NCI-H1417 treated with DMSO at 0.1 percent for 48 hours (cell line): ENCODE measurements around the gene PRR19.
"Not testable (repeated sequence)": the region's sequence is repeated elsewhere in the genome, so short reads cannot be mapped to it uniquely, and the experiment has no call there.

Source experiments
- DNase-seq: peaks from one replicate; lab custom pipeline; 2025; lab: John Stamatoyannopoulos, UW

PRR19 gene, protein sequence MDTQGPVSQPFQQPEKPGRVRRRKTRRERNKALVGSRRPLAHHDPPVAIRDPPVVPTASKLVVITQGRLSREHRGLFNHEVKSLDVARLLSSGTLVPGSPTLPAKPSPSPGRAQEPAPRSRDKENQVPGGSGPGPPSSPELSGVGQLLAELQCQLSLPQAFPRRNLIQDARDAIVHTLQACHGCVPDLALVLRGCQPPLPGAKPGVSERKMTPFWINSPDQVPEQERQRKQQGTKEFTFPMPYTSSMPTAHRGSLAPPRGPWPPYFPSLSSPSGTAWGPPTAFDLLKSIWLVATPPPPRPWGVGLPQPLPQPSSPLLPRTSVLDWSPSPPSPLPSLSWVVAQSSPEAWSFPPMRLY

GRCh38 chr19:42301646-42302203 is at the start of gene PRR19:
PRR19 (plus strand) TSS chr19:42302132; CDS start chr19:42309585, 7,453 bp downstream.
- no peak for DNase-seq

DNA sequence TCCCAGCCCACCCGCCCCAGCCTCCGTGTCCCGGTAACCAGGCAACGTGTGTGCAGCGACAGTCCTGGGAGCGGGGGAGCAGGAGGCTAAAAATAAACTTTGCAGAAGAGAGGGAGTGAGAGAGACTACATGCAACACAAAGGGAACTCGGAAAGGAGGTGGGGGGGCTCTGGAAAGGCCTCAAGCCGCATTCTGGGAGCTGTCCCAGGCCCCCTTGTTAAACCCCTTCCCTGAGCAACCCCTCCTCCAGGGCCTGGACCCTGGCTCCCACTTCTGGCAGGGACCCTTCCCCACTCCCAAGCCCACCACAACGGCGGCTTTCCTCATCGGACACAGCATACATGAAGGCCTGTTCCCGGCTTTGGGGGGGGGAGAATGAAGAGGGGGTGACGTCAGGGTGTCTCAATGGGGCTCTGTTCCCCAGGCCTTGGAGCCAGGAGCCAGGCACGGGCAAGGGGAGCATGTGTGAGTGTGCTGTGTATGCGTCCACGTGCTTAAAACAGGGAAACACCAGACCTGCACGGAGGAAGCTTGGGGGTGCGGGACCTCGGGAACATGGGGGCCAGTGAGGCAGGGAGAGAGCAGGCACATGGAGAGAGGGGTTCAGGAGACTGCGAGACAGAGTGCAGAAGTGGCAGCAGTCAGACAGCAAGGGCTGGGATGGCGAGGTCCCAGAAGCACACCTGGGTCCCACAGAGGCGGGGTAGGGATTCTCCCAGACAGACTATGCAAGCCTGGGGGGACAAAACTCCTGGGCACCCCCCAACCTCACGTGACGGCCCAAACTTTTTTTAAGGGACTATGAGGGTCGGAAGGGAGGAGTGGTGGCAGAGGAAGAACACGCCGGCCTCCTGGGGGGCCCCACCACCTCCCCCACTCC is 49.3 kb upstream of the PRR19 start:
- DNase-seq: no peak

DNA sequence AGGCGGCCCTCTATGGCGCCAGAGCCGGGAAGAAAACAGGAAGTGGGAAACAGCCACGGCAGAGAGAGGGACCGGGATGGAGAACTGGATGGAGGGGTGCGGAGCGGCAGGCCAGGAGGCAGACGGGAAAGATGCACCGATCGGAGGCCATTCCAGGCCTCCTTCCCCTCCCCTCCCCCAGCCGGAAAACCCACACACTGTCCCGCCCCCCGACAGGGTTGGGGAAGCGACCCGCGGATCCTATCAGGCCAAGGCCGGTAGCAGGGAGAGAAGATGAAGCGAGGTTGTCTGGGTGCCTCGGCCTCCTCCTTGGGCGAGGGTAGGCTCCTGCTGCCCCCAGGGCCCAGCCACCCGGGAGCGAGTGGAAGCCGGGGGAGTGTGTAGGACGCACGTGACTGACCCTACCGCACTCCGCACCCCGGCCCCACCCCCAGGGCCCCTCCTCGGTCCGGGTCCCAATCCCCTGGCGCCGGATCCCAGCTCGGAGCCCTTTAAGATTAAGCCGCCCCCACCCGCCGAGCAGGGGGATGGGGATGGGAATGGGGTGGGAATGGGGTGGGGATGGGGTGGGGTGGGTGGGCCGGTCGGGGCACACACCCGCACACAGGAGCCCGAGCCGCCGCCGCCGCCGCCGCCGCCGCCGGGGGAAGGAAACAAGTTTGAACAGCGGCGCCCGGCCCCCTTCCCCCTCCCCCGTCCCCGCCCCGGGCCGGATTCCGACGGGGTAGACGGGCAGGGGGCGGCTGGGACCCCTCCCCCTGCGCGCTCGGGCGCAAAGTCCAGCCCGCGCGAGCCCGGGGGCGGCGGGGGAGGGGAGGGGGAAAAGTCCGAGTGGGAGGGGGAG is 48.5 kb upstream of the PRR19 start:
- DNase-seq: no peak

DNA sequence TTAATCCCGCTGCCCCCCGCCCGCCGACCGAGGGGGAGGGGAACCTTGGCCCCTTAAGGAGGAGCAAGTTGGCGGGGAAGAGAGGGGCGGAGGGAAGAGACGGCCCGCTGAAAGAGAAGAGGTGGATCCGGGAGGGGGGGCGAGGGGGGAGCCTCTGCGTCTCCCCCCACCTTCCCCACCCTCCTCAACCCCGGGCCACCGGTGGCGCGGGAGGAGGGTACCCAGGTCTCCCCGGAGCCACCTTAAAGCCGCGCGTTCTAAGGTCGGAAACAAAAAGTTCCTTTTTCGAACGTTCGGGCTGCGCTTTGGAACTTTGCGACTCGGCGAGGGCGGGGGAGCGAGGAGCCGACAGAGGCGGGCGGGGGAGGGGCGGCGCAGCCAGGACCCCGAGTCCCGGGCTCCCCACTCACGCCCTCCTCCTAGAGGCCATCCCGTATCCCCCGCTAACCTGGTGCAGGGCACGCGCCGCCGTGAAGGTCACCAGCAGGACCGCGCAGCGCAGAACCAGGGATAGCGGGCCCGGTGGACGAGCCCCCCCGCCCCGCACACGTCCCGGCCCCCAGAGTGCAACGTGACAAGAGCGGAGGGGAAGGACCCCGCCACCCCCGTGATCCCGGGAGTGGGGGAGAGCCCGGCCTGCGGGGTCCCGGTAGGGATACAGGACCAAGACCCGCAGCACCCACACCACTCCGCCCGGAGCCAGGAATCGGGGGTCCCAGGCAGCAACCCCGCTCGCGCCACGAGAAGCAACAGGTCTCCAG is 47.7 kb upstream of the PRR19 start:
- DNase-seq: no peak

DNA sequence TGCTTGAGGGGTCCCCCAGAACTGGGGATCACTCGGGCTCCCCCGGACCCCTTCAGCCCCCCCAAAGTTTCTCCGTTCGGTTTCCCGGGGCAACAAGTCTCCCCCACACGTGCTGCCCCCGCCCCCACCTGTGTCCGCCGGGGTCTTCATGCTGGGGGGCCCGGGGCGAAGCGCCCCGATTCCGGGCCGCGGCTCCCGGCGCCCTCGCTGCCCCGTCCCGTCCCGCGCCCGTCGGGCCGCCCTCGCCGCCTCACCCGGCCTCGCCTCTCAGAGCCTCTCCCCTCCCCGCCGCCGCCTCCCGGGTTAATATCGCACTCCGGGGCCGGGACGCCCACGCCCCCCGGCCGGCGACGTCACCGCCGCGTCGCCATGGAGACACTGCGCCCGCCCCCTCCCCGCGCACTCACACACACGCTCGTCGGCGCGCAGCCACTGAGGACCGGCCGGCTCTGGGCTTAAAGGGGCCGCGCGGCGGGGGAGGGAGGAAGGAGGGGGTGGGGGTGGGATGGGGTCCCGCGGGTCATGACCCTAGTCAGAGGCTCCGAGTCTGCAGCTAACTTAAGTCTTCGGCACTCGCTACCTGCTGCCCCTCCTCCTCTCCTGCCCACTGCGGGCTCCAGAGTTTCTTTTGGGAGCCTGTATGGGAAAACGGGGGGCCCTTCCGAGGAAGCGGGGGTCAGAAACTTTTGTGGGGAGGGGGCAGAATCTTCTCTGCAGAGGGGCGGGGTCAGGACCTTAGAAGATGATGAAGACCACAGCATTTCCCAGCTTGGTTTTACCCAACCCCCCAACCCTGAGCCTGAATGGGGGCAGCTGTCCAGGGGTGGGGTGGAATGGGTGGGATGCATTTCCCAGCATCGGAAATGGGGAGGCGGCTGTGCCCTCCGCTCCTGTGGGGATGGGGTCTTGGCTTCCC is 46.8 kb upstream of the PRR19 start, which contains the start of gene ERF:
ERF (minus strand) TSS at position 279 of the 916 bp plus-strand sequence; CDS start at position 150, 129 bp downstream.
- DNase-seq: peak; percentile 25

- DNase-seq: no peak
Observed at GRCh38 chr19:42255766-42256745, 45.9 kb upstream of the PRR19 start.

DNA sequence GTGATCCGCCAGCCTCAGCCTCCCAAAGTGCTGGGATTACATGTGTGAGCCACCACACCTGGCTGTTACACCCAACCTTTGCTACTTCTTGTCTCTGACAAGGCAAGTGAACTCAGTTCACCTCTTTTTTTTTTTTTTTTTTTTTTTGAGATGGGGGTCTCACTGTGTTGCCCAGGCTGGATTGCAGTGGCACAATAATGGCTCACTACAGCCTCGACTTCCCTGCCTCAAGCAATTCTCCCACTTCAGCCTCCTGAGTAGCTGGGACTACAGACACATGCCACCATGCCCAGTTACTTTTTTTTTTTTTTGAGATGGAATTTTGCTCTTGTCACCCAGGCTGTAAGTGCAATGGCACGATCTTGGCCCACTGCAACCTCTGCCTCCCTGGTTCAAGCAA is 44.1 kb upstream of the PRR19 start:
- DNase-seq: not testable (repeated sequence)

DNA sequence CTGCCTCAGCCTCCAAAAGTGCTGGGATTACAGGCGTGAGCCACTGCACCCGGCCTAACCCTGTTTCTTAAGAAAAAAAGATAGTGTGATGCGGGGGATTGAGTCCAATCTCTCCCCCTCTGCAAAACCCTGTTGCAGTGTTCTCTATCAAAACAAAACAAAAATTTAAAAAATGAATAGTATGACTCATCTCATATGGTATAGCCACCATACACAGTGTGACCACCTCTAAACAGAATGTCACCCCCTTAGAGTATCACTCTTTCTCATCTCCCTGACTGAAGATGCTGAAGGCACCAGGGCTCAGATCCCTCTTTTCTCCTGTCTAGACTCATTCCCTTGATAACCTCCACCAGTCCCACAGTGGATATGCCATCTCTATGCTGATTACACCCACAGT is 40.2 kb upstream of the PRR19 start:
- DNase-seq: no peak

DNA sequence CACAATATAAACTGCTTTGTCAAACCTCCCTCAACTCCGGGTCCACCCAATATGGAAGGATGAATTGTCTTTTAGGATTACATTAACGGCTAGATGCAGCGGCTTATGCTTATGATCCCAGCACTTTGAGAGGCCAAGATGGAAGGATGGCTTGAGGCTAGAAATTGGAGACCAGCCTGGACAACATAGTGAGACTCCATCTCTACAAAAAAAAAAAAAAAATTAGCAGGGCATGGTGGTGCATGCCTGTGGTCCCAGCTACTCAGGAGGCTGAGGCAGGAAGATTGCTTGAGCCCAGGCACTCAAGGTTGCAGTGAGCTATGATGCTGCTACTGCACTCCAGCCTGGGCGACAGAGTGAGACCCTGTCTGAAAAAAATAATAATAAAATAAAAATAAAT is 35.8 kb upstream of the PRR19 start:
- not testable (repeated sequence) for DNase-seq

DNA sequence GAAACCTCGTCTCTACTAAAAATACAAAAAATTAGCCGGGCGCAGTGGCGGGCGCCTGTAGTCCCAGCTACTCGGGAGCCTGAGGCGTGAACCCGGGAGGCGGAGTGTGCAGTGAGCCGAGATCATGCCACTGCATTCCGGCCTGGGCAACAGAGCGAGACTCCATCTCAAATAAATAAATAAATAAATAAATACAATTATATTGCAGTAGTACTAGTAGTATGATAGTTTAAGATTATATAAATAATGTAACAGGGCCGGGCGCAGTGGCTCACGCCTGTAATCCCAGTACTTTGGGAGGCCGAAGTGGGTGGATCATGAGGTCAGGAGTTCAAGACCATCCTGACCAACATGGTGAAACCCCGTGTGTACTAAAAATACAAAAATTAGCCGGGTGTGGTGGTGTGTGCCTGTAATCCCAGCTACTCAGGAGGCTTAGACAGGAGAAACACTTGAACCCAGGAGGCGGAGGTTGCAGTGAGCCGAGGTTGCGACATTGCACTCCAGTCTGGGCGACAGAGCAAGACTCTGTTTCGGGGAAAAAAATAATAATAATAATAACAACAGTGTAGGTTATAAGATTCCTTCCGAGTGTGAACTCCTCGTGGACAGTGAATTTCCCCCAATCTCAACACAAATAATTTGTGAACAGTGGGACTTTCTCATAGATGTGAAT is 34.9 kb upstream of the PRR19 start:
- DNase-seq: not testable (repeated sequence)

- DNase-seq: no peak
Observed at GRCh38 chr19:42267644-42268141, 34.2 kb upstream of the PRR19 start.

- DNase-seq: peak; percentile 97
Observed at GRCh38 chr19:42268142-42268703, 33.7 kb upstream of the PRR19 start.

DNA sequence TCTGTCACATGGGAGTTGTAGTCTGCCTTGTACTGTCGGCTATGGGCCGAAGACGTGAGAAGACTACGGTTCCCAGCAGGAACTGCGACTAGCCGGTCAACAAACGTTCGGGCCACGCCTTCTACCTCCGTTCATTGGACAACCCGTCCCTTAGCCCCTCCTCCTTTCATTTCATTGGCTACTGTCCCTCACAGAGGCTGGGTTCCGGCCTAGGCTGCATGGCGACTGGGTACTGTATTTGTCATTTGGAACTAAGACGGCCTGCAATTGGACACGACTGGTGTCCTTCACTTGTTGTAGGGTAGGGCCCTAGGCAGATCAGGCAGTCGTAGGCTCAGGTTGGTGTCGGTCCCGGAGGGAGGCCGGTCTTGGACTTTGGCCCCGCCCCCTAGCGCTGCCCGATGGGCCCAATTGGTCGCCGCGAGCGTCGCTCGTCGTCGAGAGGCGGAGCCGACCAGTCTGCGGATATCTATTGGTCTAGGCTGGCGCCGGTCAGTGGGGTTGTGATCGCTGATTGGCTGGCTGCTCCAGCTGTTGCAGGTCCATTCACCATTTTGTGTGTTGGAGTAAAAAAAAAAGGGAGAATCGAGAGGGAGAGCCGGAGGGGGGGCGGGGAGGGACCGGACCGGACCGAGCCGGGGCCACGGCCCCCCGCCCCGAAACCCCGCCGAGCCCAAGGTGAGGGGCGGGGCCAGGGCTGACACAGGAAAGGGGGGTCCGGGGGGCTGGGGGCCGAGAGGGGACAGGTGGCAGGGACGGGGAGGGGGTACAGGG is 33.0 kb upstream of the PRR19 start, which contains the start of gene CIC:
CIC (plus strand) TSS at position 549 of the 774 bp plus-strand sequence. CDS start 2,532 bp downstream, outside the sequence.
- peak; percentile 99 for DNase-seq

DNA sequence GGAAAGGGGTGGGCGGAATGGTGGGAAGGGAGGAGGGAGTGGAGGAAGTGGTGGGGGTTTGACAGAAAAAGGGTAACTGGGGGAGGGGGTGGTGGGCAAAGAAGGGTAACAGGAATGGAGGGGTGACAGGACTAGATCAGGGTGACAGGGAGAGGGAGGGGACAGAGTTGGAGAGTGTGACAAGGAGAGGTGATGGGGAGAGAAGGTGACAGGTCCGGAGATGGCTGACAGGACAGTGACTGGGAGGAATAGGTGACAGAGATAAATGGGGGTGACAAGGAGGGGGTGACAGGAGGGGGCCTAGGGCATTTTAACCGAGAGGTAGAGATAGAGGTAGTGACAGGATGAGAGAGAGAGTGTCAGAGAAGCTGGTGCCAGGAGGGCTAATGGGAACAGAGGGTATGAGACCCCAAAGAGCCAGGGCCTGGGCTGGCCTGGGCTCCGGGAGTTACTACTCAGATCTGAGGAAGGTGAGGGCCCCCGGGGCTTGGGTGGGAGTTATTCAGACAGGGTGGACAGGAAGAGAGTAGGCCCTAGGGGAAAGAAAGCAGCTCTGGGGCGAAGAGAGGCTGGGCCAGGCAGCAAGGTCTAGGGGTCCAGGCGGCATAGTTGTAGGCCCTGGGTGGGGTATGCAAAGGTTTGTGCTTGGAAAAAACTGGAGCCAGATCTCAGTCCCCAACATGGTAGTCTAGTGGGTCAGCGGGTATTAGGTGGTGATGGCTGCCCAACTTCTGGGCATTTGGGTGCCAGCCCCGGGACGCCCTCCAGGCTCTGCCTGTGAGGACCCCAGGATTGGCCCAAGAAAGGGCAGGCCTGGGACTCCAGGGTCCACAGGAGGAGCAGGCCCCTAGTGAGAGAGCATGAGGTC is 32.2 kb upstream of the PRR19 start:
- DNase-seq: no peak

- no peak for DNase-seq
Observed at GRCh38 chr19:42270346-42271044, 31.4 kb upstream of the PRR19 start.
